Mucosa of rectum (tissue), 2 donors: ENCODE measurements around the gene ECM1.
A peak's percentile ranks its signal among the peaks of the same experiment; 100 is the strongest.

Experiments
- H3K27ac ChIP-seq, 2 donors: one replicate each; pipeline ENCODE4 v1.7.0; 2013; ENCODE audit warnings: inconsistent platforms in 2 of 2, low read depth in 2 of 2, low read length in 2 of 2
- H3K27me3 ChIP-seq, 2 donors: one replicate each; pipeline ENCODE4 v1.7.0; 2013; ENCODE audit warnings: low read length in 2 of 2; ENCODE audit not compliant: control insufficient read depth in 2 of 2, insufficient read depth in 2 of 2
- H3K36me3 ChIP-seq, 2 donors: one replicate each; pipeline ENCODE4 v1.7.0; 2013; ENCODE audit warnings: low read length in 2 of 2; ENCODE audit not compliant: control insufficient read depth in 2 of 2, insufficient read depth in 2 of 2
- H3K4me1 ChIP-seq, 2 donors: one replicate each; pipeline ENCODE4 v1.7.0; 2013; ENCODE audit warnings: low read length in 2 of 2, mild to moderate bottlenecking in 1 of 2; ENCODE audit not compliant: control insufficient read depth in 2 of 2, insufficient read depth in 2 of 2
- H3K4me3 ChIP-seq, 2 donors: one replicate each; pipeline ENCODE4 v1.7.0; 2013; ENCODE audit warnings: low read length in 2 of 2
- H3K9ac ChIP-seq, 2 donors: one replicate each; pipeline ENCODE4 v1.7.0; 2013; ENCODE audit warnings: low read length in 2 of 2, low read depth in 1 of 2, mild to moderate bottlenecking in 1 of 2
- H3K9me3 ChIP-seq, 2 donors: one replicate each; pipeline ENCODE4 v1.7.0; 2013; ENCODE audit warnings: low read length in 2 of 2; ENCODE audit not compliant: control insufficient read depth in 2 of 2
- donor health status: healthy.
- donor health status: Normal muscosa, but diverticular disease.

The ECM1 gene

GRCh38 chr1:150511551-150511950 lies 3.6 kb downstream of the ECM1 start:
- no peaks in the 10 kb centered on the region for H3K27me3 ChIP-seq
- peaks cover 6 to 8% of the 10 kb centered on the region in 2 donors for H3K4me1 ChIP-seq
- H3K27ac ChIP-seq = no peak overlapping the region
- H3K4me3 ChIP-seq = no peak overlapping the region
- no peaks in the 10 kb centered on the region for H3K9me3 ChIP-seq
- peaks cover 7 to 9% of the 10 kb centered on the region in 2 donors for H3K36me3 ChIP-seq
- H3K9ac ChIP-seq = no peak overlapping the region

- Histone ChIP-seq H3K36me3 (peaks cover 3 to 4% of the 10 kb centered on the region in 2 donors), H3K27me3 (no peaks in the 10 kb centered on the region), H3K9me3 (no peaks in the 10 kb centered on the region), H3K27ac (no peak overlapping the region), H3K4me3 (no peak overlapping the region), H3K9ac (no peak overlapping the region), H3K4me1 (peaks cover 8 to 11% of the 10 kb centered on the region in 2 donors)
Measured at GRCh38 chr1:150511985-150512660, 4.2 kb downstream of the ECM1 start.

- H3K27ac ChIP-seq = no peak overlapping the region
- no peak overlapping the region for H3K9ac ChIP-seq
- H3K4me3 ChIP-seq = no peak overlapping the region
- peaks cover 3 to 4% of the 10 kb centered on the region in 2 donors for H3K36me3 ChIP-seq
- peaks cover 8 to 11% of the 10 kb centered on the region in 2 donors for H3K4me1 ChIP-seq
- no peaks in the 10 kb centered on the region for H3K27me3 ChIP-seq
- H3K9me3 ChIP-seq = no peaks in the 10 kb centered on the region
Measured at GRCh38 chr1:150512846-150513245, 4.9 kb downstream of the ECM1 start.

GRCh38 chr1:150513351-150513791 lies 5.5 kb downstream of the ECM1 start:
- peaks cover 6 to 11% of the 10 kb centered on the region in 2 donors for H3K4me1 ChIP-seq

GRCh38 chr1:150514260-150514659 lies 6.4 kb downstream of the ECM1 start:
- Histone ChIP-seq H3K9ac (no peak overlapping the region), H3K9me3 (no peaks in the 10 kb centered on the region), H3K4me3 (no peak overlapping the region), H3K27me3 (no peaks in the 10 kb centered on the region), H3K4me1 (peaks cover 6 to 11% of the 10 kb centered on the region in 2 donors), H3K36me3 (peaks cover 3 to 4% of the 10 kb centered on the region in 2 donors), H3K27ac (peak overlapping the region in 1 of 2 donors; percentile 1)

More at GRCh38 chr1:150513351-150513791, 5.5 kb downstream of the ECM1 start:
- no peaks in the 10 kb centered on the region for H3K27me3 ChIP-seq
- no peak overlapping the region for H3K27ac ChIP-seq
- no peak overlapping the region for H3K9ac ChIP-seq
- H3K9me3 ChIP-seq = no peaks in the 10 kb centered on the region
- H3K36me3 ChIP-seq = peaks cover 3 to 4% of the 10 kb centered on the region in 2 donors
- no peak overlapping the region for H3K4me3 ChIP-seq

GRCh38 chr1:150514913-150515327 lies 7.0 kb downstream of the ECM1 start:
- Histone ChIP-seq H3K36me3 (peaks cover 3 to 4% of the 10 kb centered on the region in 2 donors), H3K4me3 (peak overlapping the region; percentile 65 to 88), H3K9ac (peak overlapping the region; percentile 49 to 83)

GRCh38 chr1:150515328-150516049 lies 7.6 kb downstream of the ECM1 start, which contains the start of gene FALEC:
Gene FALEC (plus strand): TSS chr1:150515752.
- Histone ChIP-seq H3K27ac (peak within 1 kb of the TSS; percentile 73 to 74), H3K4me1 (peaks cover 6 to 11% of the 10 kb centered on the region in 2 donors), H3K4me3 (peak within 1 kb of the TSS; percentile 65 to 88), H3K9me3 (no peaks in the 10 kb centered on the region), H3K9ac (peak within 1 kb of the TSS; percentile 49 to 83), H3K27me3 (no peaks in the 10 kb centered on the region), H3K36me3 (peaks cover 3 to 4% of the 10 kb centered on the region in 2 donors)

More at GRCh38 chr1:150514913-150515327, 7.0 kb downstream of the ECM1 start:
- Histone ChIP-seq H3K9me3 (no peaks in the 10 kb centered on the region), H3K4me1 (peaks cover 6 to 11% of the 10 kb centered on the region in 2 donors), H3K27me3 (no peaks in the 10 kb centered on the region), H3K27ac (peak overlapping the region; percentile 61 to 74)

GRCh38 chr1:150516050-150516591 lies 8.2 kb downstream of the ECM1 start:
- Histone ChIP-seq H3K27ac (peak overlapping the region; percentile 73 to 74), H3K9ac (peak overlapping the region in 1 of 2 donors; percentile 63)

GRCh38 chr1:150516616-150517015 lies 8.7 kb downstream of the ECM1 start:
- peak overlapping the region in 1 of 2 donors; percentile 1 for H3K9ac ChIP-seq

More at GRCh38 chr1:150516050-150516591, 8.2 kb downstream of the ECM1 start:
- H3K4me3 ChIP-seq = peak overlapping the region; percentile 65 to 88
- H3K36me3 ChIP-seq = peaks cover 3 to 4% of the 10 kb centered on the region in 2 donors
- H3K9me3 ChIP-seq = no peaks in the 10 kb centered on the region
- peaks cover 6 to 11% of the 10 kb centered on the region in 2 donors for H3K4me1 ChIP-seq
- H3K27me3 ChIP-seq = no peaks in the 10 kb centered on the region

More at GRCh38 chr1:150516616-150517015, 8.7 kb downstream of the ECM1 start:
- no peaks in the 10 kb centered on the region for H3K9me3 ChIP-seq
- H3K27ac ChIP-seq = peak overlapping the region; percentile 7 to 45
- H3K4me1 ChIP-seq = peaks cover 6 to 11% of the 10 kb centered on the region in 2 donors
- peaks cover 2 to 4% of the 10 kb centered on the region in 2 donors for H3K36me3 ChIP-seq
- H3K27me3 ChIP-seq = no peaks in the 10 kb centered on the region
- H3K4me3 ChIP-seq = peak overlapping the region in 1 of 2 donors; percentile 88
